HEK293 (cell line): ENCODE data around the gene RASSF5.

ENCODE experiments used
- HOXC10 ChIP-seq: sonication (generic); formaldehyde crosslinking; IDR thresholded peaks from 2 replicates; pipeline ENCODE4 v1.8.1; 2023; ENCODE audit warnings: mild to moderate bottlenecking, missing genetic modification reagents
- KLF9 ChIP-seq: fragments of 450-650 bp; formaldehyde crosslinking; IDR thresholded peaks from 2 replicates; pipeline ENCODE4 v1.5.1; 2016; ENCODE audit warnings: missing biosample characterization, missing genetic modification characterization, low read depth
- MEIS1 ChIP-seq: sonication (generic); formaldehyde crosslinking; IDR thresholded peaks from 2 replicates; pipeline ENCODE4 v1.8.1; 2022; ENCODE audit warnings: missing genetic modification reagents, mild to moderate bottlenecking, borderline replicate concordance
- REPIN1 ChIP-seq: fragments of 450-650 bp; formaldehyde crosslinking; IDR thresholded peaks from 2 replicates; pipeline ENCODE4 v1.5.1; 2017; ENCODE audit warnings: missing biosample characterization, missing genetic modification characterization, low read depth
- SCRT2 ChIP-seq: fragments of 450-650 bp; formaldehyde crosslinking; IDR thresholded peaks from 2 replicates; pipeline ENCODE4 v1.5.1; 2016; ENCODE audit warnings: missing biosample characterization, missing genetic modification characterization
- SETDB1 ChIP-seq: IDR thresholded peaks from one replicate; pipeline ENCODE4 v1.6.1; 2017; ENCODE audit warnings: mild to moderate bottlenecking, low read length, moderate library complexity, mixed read lengths; ENCODE audit not compliant: insufficient read length
- SP2 ChIP-seq: fragments of 450-650 bp; formaldehyde crosslinking; IDR thresholded peaks from 2 replicates; pipeline ENCODE4 v1.5.1; 2016; ENCODE audit warnings: missing biosample characterization, missing genetic modification characterization
- SP3 ChIP-seq: fragments of 450-650 bp; formaldehyde crosslinking; IDR thresholded peaks from 2 replicates; pipeline ENCODE4 v1.5.1; 2016; ENCODE audit warnings: missing biosample characterization, missing genetic modification characterization
- WT1 ChIP-seq: fragments of 450-650 bp; formaldehyde crosslinking; IDR thresholded peaks from 2 replicates; pipeline ENCODE4 v1.5.1; 2016; ENCODE audit warnings: missing biosample characterization, missing genetic modification characterization
- ZBTB20 ChIP-seq: fragments of 450-650 bp; formaldehyde crosslinking; IDR thresholded peaks from 2 replicates; pipeline ENCODE4 v1.5.1; 2016; ENCODE audit warnings: missing biosample characterization, missing genetic modification characterization
- ZNF114 ChIP-seq: fragments of 450-650 bp; formaldehyde crosslinking; IDR thresholded peaks from 2 replicates; pipeline ENCODE4 v1.5.0; 2017; ENCODE audit warnings: missing biosample characterization, missing genetic modification characterization
- ZNF169 ChIP-seq: fragments of 450-650 bp; formaldehyde crosslinking; IDR thresholded peaks from 2 replicates; pipeline ENCODE4 v1.5.1; 2016; ENCODE audit warnings: missing biosample characterization, missing genetic modification characterization
- ZNF2 ChIP-seq: fragments of 450-650 bp; formaldehyde crosslinking; IDR thresholded peaks from 2 replicates; pipeline ENCODE4 v1.5.1; 2016; ENCODE audit warnings: missing biosample characterization, missing genetic modification characterization
- ZNF571 ChIP-seq: fragments of 450-650 bp; formaldehyde crosslinking; IDR thresholded peaks from 2 replicates; pipeline ENCODE4 v1.5.0; 2017; ENCODE audit warnings: missing biosample characterization, missing genetic modification characterization
- ZNF626 ChIP-seq: fragments of 450-650 bp; sonication (Bioruptor Pico); formaldehyde crosslinking; IDR thresholded peaks from 2 replicates; pipeline ENCODE4 v1.5.1; 2018; ENCODE audit warnings: missing biosample characterization, missing genetic modification characterization, inconsistent platforms
- ZNF660 ChIP-seq: fragments of 450-650 bp; IDR thresholded peaks from 2 replicates; pipeline ENCODE4 v1.5.1; 2018; ENCODE audit warnings: missing biosample characterization, mild to moderate bottlenecking, missing genetic modification characterization
- TF ChIP-seq, protein P1 (sequence below): fragments of 450-650 bp; formaldehyde crosslinking; optimal IDR thresholded peaks from 2 replicates; pipeline ENCODE3; 2016; ENCODE audit warnings: missing biosample characterization, mild to moderate bottlenecking, missing genetic modification characterization
- TF ChIP-seq, protein P2 (sequence below): fragments of 450-650 bp; formaldehyde crosslinking; IDR thresholded peaks from 2 replicates; pipeline ENCODE4 v1.5.1; 2016; ENCODE audit warnings: missing biosample characterization, missing genetic modification characterization
- TF ChIP-seq, protein P3 (sequence below): fragments of 450-650 bp; formaldehyde crosslinking; IDR thresholded peaks from 2 replicates; pipeline ENCODE4 v1.5.1; 2017; ENCODE audit warnings: missing biosample characterization, missing genetic modification characterization
- TF ChIP-seq, protein P4 (sequence below): IDR thresholded peaks from 2 replicates; pipeline ENCODE4 v1.6.1; 2011; ENCODE audit warnings: mild to moderate bottlenecking, low read depth, low read length, borderline replicate concordance
- TF ChIP-seq, protein P5 (sequence below): fragments of 450-650 bp; formaldehyde crosslinking; IDR thresholded peaks from 2 replicates; pipeline ENCODE4 v1.5.1; 2016; ENCODE audit warnings: missing biosample characterization, missing genetic modification characterization
- TF ChIP-seq, protein P6 (sequence below): fragments of 450-650 bp; formaldehyde crosslinking; IDR thresholded peaks from 2 replicates; pipeline ENCODE4 v1.5.1; 2016; ENCODE audit warnings: missing biosample characterization, missing genetic modification characterization
- TF ChIP-seq, protein P7 (sequence below): fragments of 450-650 bp; formaldehyde crosslinking; IDR thresholded peaks from 2 replicates; pipeline ENCODE4 v1.5.1; 2016; ENCODE audit warnings: missing biosample characterization, missing genetic modification characterization

RASSF5 gene

DNA sequence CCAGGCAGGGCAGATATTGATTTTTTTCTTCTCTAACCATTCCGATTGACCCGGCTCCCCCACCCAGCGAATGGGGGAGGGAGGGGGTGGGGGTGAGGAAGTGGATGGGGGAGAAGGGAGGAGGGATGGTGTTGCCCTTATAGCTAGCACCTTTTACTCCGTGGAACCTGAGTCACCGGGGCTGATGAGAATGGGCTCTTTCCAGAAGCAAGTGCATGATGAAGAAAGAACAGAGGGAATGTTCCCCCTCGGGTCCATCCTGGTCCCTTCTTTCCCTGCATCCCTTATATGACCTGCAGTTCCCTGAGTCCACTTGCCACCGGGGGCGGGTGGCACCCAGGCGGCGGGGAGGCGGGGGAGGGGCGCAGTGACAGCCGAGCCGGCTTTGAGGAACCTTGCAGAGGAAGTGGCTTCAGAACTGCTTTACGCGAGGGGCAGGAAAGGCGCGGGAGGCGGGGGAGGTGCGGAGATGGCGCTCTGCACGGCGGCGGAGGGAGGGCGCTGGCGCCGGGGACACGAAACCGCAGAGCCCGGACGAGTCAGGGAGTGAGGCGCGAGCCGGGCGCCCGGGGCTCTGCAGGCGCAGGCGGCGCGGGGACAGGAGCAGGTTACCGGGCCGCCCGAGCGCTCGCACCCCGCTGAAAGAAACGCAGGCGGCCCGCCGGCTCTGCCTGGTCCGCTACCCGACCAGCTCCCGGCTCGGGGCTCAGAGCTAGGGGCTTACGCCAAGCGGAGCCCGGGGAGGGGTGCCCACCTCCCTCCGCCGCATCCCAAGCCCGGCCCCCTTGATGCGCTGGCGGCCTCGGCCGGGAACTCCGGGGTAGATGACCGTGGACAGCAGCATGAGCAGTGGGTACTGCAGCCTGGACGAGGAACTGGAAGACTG is 49.7 kb downstream of the RASSF5 start (continued):
- TF ChIP-seq, protein P1, sequence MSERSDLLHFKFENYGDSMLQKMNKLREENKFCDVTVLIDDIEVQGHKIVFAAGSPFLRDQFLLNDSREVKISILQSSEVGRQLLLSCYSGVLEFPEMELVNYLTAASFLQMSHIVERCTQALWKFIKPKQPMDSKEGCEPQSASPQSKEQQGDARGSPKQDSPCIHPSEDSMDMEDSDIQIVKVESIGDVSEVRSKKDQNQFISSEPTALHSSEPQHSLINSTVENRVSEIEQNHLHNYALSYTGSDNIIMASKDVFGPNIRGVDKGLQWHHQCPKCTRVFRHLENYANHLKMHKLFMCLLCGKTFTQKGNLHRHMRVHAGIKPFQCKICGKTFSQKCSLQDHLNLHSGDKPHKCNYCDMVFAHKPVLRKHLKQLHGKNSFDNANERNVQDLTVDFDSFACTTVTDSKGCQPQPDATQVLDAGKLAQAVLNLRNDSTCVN (tag by site-specific recombination) = peak; percentile 91
- TF ChIP-seq SP2 = peak; percentile 74
- no peak for TF ChIP-seq ZNF571 (tag by site-specific recombination)
- TF ChIP-seq, protein P2, sequence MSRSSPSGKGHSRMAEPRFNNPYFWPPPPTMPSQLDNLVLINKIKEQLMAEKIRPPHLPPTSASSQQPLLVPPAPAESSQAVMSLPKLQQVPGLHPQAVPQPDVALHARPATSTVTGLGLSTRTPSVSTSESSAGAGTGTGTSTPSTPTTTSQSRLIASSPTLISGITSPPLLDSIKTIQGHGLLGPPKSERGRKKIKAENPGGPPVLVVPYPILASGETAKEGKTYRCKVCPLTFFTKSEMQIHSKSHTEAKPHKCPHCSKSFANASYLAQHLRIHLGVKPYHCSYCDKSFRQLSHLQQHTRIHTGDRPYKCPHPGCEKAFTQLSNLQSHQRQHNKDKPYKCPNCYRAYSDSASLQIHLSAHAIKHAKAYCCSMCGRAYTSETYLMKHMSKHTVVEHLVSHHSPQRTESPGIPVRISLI (tag by site-specific recombination) = no peak
- TF ChIP-seq, protein P3, sequence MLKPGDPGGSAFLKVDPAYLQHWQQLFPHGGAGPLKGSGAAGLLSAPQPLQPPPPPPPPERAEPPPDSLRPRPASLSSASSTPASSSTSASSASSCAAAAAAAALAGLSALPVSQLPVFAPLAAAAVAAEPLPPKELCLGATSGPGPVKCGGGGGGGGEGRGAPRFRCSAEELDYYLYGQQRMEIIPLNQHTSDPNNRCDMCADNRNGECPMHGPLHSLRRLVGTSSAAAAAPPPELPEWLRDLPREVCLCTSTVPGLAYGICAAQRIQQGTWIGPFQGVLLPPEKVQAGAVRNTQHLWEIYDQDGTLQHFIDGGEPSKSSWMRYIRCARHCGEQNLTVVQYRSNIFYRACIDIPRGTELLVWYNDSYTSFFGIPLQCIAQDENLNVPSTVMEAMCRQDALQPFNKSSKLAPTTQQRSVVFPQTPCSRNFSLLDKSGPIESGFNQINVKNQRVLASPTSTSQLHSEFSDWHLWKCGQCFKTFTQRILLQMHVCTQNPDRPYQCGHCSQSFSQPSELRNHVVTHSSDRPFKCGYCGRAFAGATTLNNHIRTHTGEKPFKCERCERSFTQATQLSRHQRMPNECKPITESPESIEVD = no peak
- TF ChIP-seq ZNF114 (tag by site-specific recombination) = no peak
- TF ChIP-seq MEIS1 (CRISPR knock-in tag) = no peak
- TF ChIP-seq SETDB1 = no peak
- TF ChIP-seq, protein P4, sequence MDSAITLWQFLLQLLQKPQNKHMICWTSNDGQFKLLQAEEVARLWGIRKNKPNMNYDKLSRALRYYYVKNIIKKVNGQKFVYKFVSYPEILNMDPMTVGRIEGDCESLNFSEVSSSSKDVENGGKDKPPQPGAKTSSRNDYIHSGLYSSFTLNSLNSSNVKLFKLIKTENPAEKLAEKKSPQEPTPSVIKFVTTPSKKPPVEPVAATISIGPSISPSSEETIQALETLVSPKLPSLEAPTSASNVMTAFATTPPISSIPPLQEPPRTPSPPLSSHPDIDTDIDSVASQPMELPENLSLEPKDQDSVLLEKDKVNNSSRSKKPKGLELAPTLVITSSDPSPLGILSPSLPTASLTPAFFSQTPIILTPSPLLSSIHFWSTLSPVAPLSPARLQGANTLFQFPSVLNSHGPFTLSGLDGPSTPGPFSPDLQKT = no peak
- TF ChIP-seq, protein P5, sequence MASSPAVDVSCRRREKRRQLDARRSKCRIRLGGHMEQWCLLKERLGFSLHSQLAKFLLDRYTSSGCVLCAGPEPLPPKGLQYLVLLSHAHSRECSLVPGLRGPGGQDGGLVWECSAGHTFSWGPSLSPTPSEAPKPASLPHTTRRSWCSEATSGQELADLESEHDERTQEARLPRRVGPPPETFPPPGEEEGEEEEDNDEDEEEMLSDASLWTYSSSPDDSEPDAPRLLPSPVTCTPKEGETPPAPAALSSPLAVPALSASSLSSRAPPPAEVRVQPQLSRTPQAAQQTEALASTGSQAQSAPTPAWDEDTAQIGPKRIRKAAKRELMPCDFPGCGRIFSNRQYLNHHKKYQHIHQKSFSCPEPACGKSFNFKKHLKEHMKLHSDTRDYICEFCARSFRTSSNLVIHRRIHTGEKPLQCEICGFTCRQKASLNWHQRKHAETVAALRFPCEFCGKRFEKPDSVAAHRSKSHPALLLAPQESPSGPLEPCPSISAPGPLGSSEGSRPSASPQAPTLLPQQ (tag by site-specific recombination) = 0 out of 2 replicates have a peak, but pooled peaks have one; percentile 28
- TF ChIP-seq ZNF626 (tag by site-specific recombination) = no peak
- no peak for TF ChIP-seq ZNF2 (tag by site-specific recombination)
- peak; percentile 100 for TF ChIP-seq ZBTB20
- no peak for TF ChIP-seq SCRT2 (tag by site-specific recombination)
- peak; percentile 38; the same call in 1 of the 2 replicates for TF ChIP-seq WT1 (tag by site-specific recombination)
- no peak for TF ChIP-seq ZNF169 (tag by site-specific recombination)
- no peak for TF ChIP-seq REPIN1
- TF ChIP-seq, protein P6, sequence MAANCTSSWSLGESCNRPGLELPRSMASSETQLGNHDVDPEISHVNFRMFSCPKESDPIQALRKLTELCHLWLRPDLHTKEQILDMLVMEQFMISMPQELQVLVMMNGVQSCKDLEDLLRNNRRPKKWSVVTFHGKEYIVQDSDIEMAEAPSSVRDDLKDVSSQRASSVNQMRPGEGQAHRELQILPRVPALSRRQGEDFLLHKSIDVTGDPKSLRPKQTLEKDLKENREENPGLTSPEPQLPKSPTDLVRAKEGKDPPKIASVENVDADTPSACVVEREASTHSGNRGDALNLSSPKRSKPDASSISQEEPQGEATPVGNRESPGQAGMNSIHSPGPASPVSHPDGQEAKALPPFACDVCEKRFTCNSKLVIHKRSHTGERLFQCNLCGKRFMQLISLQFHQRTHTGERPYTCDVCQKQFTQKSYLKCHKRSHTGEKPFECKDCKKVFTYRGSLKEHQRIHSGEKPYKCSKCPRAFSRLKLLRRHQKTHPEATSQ = no peak
- TF ChIP-seq, protein P7, sequence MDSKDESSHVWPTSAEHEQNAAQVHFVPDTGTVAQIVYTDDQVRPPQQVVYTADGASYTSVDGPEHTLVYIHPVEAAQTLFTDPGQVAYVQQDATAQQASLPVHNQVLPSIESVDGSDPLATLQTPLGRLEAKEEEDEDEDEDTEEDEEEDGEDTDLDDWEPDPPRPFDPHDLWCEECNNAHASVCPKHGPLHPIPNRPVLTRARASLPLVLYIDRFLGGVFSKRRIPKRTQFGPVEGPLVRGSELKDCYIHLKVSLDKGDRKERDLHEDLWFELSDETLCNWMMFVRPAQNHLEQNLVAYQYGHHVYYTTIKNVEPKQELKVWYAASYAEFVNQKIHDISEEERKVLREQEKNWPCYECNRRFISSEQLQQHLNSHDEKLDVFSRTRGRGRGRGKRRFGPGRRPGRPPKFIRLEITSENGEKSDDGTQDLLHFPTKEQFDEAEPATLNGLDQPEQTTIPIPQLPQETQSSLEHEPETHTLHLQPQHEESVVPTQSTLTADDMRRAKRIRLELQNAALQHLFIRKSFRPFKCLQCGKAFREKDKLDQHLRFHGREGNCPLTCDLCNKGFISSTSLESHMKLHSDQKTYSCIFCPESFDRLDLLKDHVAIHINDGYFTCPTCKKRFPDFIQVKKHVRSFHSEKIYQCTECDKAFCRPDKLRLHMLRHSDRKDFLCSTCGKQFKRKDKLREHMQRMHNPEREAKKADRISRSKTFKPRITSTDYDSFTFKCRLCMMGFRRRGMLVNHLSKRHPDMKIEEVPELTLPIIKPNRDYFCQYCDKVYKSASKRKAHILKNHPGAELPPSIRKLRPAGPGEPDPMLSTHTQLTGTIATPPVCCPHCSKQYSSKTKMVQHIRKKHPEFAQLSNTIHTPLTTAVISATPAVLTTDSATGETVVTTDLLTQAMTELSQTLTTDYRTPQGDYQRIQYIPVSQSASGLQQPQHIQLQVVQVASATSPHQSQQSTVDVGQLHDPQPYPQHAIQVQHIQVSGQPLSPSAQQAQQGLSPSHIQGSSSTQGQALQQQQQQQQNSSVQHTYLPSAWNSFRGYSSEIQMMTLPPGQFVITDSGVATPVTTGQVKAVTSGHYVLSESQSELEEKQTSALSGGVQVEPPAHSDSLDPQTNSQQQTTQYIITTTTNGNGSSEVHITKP (tag by site-specific recombination) = peak; percentile 98
- TF ChIP-seq SP3 (tag by site-specific recombination) = peak; percentile 40
- TF ChIP-seq ZNF660 = peak; percentile 19; the same call in 1 of the 2 replicates
- 0 out of 2 replicates have a peak, but pooled peaks have one; percentile 17 for TF ChIP-seq KLF9 (tag by site-specific recombination)
- TF ChIP-seq HOXC10 (CRISPR knock-in tag) = no peak
